ENCODE measurements around the gene NET1. TPM values are rescaled to one million over a fixed set of nuclear protein-coding genes. Genes with fewer than 3 reads are reported as not detected.

Gene NET1
- total RNA-seq, 1 donor from 2014 or later: 90.5 TPM

DNA sequence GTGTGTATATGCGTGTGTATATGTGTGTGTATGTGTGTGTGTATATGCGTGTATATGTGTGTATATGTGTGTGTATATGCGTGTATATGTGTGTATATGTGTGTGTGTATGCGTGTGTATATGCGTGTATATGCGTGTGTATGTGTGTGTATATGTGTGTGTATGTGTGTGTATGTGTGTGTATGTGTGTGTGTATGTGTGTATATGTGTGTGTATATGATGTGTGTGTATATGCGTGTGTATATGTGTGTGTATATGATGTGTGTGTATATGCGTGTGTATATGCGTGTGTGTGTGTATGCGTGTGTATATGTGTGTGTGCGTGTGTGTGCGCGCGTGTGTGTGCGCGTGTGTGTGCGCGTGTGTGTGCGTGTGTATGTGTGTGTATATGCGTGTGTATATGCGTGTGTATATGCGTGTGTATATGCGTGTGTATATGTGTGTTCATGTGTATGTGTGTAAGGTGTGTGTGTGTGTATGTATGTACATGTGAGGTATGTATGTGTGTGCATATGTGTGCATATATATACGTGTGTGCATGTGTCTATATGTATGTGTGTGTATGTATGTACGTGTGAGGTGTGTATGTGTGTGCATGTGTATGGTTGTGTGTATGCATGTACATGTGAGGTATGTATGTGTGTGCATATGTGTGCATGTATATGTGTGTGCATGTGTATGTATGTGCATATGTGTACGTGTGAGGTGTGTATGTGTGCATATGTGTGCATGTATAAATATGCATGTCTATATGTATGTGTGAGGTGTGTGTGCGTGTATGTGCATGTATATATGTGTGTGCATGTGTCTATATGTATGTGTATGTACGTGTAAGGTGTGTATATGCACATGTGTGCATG lies 41.6 kb upstream of the NET1 start:
- Histone ChIP-seq H3K79me2 (ENCODE audit: low read depth) (no peaks in the 10 kb centered on the region), H3K36me3 (no peaks in the 10 kb centered on the region), H3K4me2 (no peak overlapping the region), H3K27me3 (no peaks in the 10 kb centered on the region), H3K9ac (no peak overlapping the region), H3K27ac (no peak overlapping the region), H4K20me1 (ENCODE audit: low read depth) (no peaks in the 10 kb centered on the region), H3K9me3 (ENCODE audit: low read depth) (no peaks in the 10 kb centered on the region), H3F3A (ENCODE audit: low read depth) (peaks cover 17% of the 10 kb centered on the region), H3K4me1 (no peaks in the 10 kb centered on the region), H3K4me3 (no peak overlapping the region), H2AFZ (replicated peaks) (no peak overlapping the region)
- H3K27me3 Mint-ChIP-seq (ENCODE audit: insufficient read depth, low read depth): peaks cover 17% of the 10 kb centered on the region
- no peak overlapping the region for H3K27ac Mint-ChIP-seq
- peak overlapping the region; percentile 6 for H3K4me3 Mint-ChIP-seq
- H3K4me1 Mint-ChIP-seq: peaks cover 8% of the 10 kb centered on the region
- no peak for DNase-seq (ENCODE audit: low spot score)
- H3K36me3 Mint-ChIP-seq: peaks cover 3% of the 10 kb centered on the region
- TF ChIP-seq EZH2phosphoT487 (IDR thresholded peaks at IDR 0.05): no peak
- TF ChIP-seq, protein P1, sequence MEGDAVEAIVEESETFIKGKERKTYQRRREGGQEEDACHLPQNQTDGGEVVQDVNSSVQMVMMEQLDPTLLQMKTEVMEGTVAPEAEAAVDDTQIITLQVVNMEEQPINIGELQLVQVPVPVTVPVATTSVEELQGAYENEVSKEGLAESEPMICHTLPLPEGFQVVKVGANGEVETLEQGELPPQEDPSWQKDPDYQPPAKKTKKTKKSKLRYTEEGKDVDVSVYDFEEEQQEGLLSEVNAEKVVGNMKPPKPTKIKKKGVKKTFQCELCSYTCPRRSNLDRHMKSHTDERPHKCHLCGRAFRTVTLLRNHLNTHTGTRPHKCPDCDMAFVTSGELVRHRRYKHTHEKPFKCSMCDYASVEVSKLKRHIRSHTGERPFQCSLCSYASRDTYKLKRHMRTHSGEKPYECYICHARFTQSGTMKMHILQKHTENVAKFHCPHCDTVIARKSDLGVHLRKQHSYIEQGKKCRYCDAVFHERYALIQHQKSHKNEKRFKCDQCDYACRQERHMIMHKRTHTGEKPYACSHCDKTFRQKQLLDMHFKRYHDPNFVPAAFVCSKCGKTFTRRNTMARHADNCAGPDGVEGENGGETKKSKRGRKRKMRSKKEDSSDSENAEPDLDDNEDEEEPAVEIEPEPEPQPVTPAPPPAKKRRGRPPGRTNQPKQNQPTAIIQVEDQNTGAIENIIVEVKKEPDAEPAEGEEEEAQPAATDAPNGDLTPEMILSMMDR (IDR thresholded peaks at IDR 0.05): no peak
- TF ChIP-seq EZH2 (IDR thresholded peaks at IDR 0.05): no peak
- H3K9me3 Mint-ChIP-seq: peaks cover 18% of the 10 kb centered on the region

DNA sequence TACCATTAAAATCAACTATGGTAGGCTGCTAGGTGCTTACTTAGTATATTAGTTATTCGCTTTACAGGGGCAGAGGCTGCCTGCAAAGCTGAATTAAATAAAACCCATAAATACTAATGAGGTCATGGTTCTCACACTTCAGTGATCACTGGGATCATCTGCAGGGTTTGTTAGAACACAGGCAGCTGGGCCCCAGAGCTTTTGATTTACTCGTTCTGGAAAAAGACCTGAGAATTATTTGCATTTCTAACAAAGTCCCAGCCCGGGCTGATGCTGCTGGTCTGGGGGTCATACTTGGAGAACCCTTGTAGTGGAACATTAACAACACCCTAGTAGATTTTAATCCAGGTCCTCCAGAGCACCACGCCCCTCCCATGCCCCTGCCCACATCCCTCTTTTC lies 39.0 kb upstream of the NET1 start:
- Histone ChIP-seq H2AFZ (replicated peaks) (no peak overlapping the region), H3K9me3 (ENCODE audit: low read depth) (no peaks in the 10 kb centered on the region), H3K4me2 (no peak overlapping the region), H3K79me2 (ENCODE audit: low read depth) (no peaks in the 10 kb centered on the region), H3K36me3 (no peaks in the 10 kb centered on the region), H3K27me3 (no peaks in the 10 kb centered on the region), H3K4me3 (no peak overlapping the region), H3F3A (ENCODE audit: low read depth) (peaks cover 17% of the 10 kb centered on the region), H3K27ac (no peak overlapping the region), H3K4me1 (no peaks in the 10 kb centered on the region), H4K20me1 (ENCODE audit: low read depth) (no peaks in the 10 kb centered on the region), H3K9ac (no peak overlapping the region)
- TF ChIP-seq EZH2 (IDR thresholded peaks at IDR 0.05) (no peak), EZH2phosphoT487 (IDR thresholded peaks at IDR 0.05) (no peak)
- TF ChIP-seq, protein P1 (IDR thresholded peaks at IDR 0.05): no peak
- peaks cover 18% of the 10 kb centered on the region for H3K9me3 Mint-ChIP-seq
- peaks cover 8% of the 10 kb centered on the region for H3K4me1 Mint-ChIP-seq
- H3K27me3 Mint-ChIP-seq (ENCODE audit: insufficient read depth, low read depth): peaks cover 17% of the 10 kb centered on the region
- peaks cover 3% of the 10 kb centered on the region for H3K36me3 Mint-ChIP-seq
- no peak for DNase-seq (ENCODE audit: low spot score)
- no peak overlapping the region for H3K27ac Mint-ChIP-seq
- no peak overlapping the region for H3K4me3 Mint-ChIP-seq

DNA sequence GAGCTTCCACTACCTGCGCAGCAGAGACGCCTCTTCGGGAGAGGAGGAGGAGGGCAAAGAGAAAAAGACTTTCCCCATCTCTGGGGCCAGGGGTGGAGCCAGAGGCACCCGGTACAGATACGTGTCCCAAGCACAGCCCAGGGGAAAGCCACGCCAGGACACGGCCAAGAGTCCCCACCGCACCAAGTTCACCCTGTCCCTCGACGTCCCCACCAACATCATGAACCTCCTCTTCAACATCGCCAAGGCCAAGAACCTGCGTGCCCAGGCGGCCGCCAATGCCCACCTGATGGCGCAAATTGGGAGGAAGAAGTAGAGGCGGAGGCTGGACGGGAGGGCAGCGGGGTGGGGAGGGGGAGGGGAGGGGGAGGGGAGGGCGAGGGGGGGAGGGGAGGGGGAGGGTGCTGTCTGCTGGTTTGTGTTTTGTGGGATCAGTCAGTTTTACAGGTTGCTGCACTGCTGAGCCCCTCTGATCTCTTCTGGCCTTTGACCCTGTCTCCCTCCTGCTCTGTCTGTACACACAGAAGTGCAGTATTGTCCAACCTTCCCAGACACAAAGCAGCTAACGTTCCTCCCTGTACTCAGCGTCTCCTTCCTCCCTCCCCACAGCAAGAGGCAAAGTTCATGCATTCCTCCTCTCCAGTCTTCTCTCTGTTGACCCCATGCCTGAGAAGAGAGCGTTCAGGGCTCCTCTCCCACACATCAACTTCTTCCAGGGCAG lies 38.3 kb upstream of the NET1 start:
- H3K27ac Mint-ChIP-seq: peak overlapping the region; percentile 69
- peaks cover 8% of the 10 kb centered on the region for H3K4me1 Mint-ChIP-seq
- TF ChIP-seq, protein P1 (IDR thresholded peaks at IDR 0.05): no peak
- no peak for TF ChIP-seq EZH2 (IDR thresholded peaks at IDR 0.05)
- no peak for TF ChIP-seq EZH2phosphoT487 (IDR thresholded peaks at IDR 0.05)
- H3K27me3 Mint-ChIP-seq (ENCODE audit: insufficient read depth, low read depth): peaks cover 17% of the 10 kb centered on the region
- no peak overlapping the region for H3K4me2 ChIP-seq
- H2AFZ ChIP-seq (replicated peaks): no peak overlapping the region
- H3K36me3 ChIP-seq: no peaks in the 10 kb centered on the region
- no peak for DNase-seq (ENCODE audit: low spot score)
- no peak overlapping the region for H3K27ac ChIP-seq
- H3K36me3 Mint-ChIP-seq: peaks cover 3% of the 10 kb centered on the region
- H3K9me3 Mint-ChIP-seq: peaks cover 19% of the 10 kb centered on the region
- H3K4me1 ChIP-seq: no peaks in the 10 kb centered on the region
- peak overlapping the region; percentile 34 for H3K4me3 Mint-ChIP-seq
- no peaks in the 10 kb centered on the region for H4K20me1 ChIP-seq (ENCODE audit: low read depth)
- H3K4me3 ChIP-seq: no peak overlapping the region
- no peaks in the 10 kb centered on the region for H3K27me3 ChIP-seq
- H3F3A ChIP-seq (ENCODE audit: low read depth): peaks cover 17% of the 10 kb centered on the region
- H3K79me2 ChIP-seq (ENCODE audit: low read depth): no peaks in the 10 kb centered on the region
- no peak overlapping the region for H3K9ac ChIP-seq
- H3K9me3 ChIP-seq (ENCODE audit: low read depth): no peaks in the 10 kb centered on the region

Data from neural progenitor cell (in vitro differentiated cells).